Erythroblast (primary cell): ENCODE results near the gene POLR1E.

ENCODE experiments used
- DNase-seq, 2 experiments: peaks; one replicate each; lab custom pipeline; 2025; lab: John Stamatoyannopoulos, UW
- GATA1 ChIP-seq: IDR thresholded peaks from 2 replicates; pipeline ENCODE4 v1.6.1; 2011; ENCODE audit warnings: low read depth, mild to moderate bottlenecking, control low read depth, low read length, moderate library complexity
- POLR2A ChIP-seq: IDR thresholded peaks from 2 replicates; pipeline ENCODE4 v1.6.1; 2011; ENCODE audit warnings: mild to moderate bottlenecking, low read length

Gene POLR1E

GRCh38 chr9:37522971-37523370 lies 37.2 kb downstream of the POLR1E start:
- peak; percentile 14 to 76 for DNase-seq
- no peak for TF ChIP-seq GATA1
- TF ChIP-seq POLR2A, result no peak

GRCh38 chr9:37523916-37524315 lies 38.2 kb downstream of the POLR1E start:
- no peak for DNase-seq
- TF ChIP-seq GATA1 (no peak), POLR2A (no peak)

DNA sequence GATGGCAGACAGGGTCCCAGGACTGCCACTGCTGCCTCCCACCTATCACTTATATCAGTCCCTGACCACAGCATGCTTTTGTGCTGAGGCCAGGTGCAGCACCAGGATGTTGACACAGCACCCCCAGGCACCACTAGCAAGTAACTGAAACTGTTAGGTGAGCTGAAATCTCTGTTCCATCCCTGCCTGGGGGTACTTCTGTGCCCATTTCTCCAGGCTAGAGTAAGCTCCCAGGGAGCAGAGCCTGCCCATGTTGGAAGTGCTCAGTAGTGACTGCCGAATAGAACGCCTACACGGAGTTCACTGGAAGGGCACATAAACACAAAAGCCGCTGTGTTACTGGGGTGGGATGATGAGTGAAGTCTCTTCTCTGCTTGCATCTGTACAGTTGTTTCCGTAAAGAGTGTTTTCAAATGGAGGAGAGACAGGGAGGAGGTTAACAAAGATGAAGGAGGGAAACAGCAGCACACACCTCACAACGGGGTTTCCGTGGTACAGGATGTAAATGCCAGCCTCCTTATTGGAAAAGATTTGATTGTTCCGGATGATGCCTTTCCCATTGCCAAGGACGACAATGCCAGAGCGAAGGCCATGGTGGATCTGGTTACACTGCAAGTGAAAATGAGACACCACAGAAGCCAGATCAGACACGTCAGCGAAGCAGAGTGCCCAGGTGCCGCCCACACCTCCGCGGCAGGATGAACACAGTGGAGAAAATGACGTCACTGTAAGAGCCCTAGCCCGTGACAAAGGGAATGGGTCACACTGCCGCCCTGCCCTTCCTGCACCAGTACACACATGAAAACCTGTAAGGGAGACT lies 43.1 kb downstream of the POLR1E start:
- no peak for TF ChIP-seq POLR2A
- TF ChIP-seq GATA1, result no peak
- DNase-seq, result no peak

GRCh38 chr9:37531699-37532098 lies 46.0 kb downstream of the POLR1E start:
- DNase-seq, result no peak
- TF ChIP-seq POLR2A (no peak), GATA1 (no peak)

DNA sequence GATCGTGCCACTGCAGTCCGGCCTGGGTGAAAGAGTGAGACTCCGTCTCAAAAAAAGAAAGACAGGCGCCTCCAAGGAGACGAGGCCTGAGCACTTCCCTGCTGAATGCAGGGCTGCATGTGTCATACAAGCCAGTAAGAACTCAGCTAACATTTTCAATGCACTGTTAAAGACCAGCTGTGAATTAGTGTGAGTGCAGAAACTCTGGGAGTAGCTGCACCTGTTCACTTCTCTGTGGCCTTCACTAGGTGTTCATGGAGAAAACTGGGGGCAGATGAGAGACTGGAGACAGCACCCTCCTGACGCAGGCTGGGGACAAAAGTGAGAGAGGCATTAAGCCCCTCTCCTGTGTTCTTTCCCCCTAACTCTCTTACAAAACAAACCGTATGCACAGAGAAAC lies 48.7 kb downstream of the POLR1E start:
- TF ChIP-seq GATA1 (no peak), POLR2A (no peak)
- DNase-seq, result no peak

DNA sequence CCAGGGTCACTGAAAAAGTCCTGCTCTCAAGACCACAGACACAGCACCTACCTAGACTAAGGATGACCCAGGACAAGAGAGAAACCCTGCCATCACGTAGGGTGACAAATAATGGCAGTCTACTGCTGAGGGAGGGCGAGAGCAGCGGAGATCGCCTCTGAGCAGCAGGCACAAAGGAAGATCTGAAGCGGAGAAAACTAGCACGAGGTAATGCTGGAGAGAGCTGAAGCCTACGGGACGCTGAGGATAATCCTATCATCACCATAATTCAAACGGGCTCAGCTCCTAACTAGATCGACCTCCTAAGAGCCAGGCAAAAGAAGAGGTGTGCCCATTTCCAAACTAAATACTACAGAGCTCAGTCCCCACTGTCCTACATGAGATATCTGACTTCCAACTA lies 49.2 kb downstream of the POLR1E start:
- TF ChIP-seq POLR2A, result no peak
- no peak for TF ChIP-seq GATA1
- no peak for DNase-seq

GRCh38 chr9:37538099-37538498 lies 52.4 kb downstream of the POLR1E start:
- no peak for TF ChIP-seq POLR2A
- TF ChIP-seq GATA1, result no peak
- DNase-seq, result no peak

- no peak for TF ChIP-seq GATA1
- no peak for TF ChIP-seq POLR2A
- DNase-seq, result no peak
Measured at GRCh38 chr9:37539634-37540033, 53.9 kb downstream of the POLR1E start.

- TF ChIP-seq GATA1, result no peak
- TF ChIP-seq POLR2A, result no peak
- DNase-seq, result no peak
Measured at GRCh38 chr9:37540634-37541033, 54.9 kb downstream of the POLR1E start.

GRCh38 chr9:37541465-37541864 lies 55.7 kb downstream of the POLR1E start:
- DNase-seq, result no peak

GRCh38 chr9:37542488-37542887 lies 56.7 kb downstream of the POLR1E start:
- TF ChIP-seq GATA1 (no peak), POLR2A (no peak)
- DNase-seq, result no peak

More at GRCh38 chr9:37541465-37541864, 55.7 kb downstream of the POLR1E start:
- TF ChIP-seq POLR2A (no peak), GATA1 (no peak)

- TF ChIP-seq POLR2A (no peak), GATA1 (no peak)
- DNase-seq, result no peak
Measured at GRCh38 chr9:37542895-37543294, 57.1 kb downstream of the POLR1E start.

GRCh38 chr9:37543468-37543867 lies 57.7 kb downstream of the POLR1E start:
- TF ChIP-seq POLR2A, result no peak
- no peak for TF ChIP-seq GATA1

DNA sequence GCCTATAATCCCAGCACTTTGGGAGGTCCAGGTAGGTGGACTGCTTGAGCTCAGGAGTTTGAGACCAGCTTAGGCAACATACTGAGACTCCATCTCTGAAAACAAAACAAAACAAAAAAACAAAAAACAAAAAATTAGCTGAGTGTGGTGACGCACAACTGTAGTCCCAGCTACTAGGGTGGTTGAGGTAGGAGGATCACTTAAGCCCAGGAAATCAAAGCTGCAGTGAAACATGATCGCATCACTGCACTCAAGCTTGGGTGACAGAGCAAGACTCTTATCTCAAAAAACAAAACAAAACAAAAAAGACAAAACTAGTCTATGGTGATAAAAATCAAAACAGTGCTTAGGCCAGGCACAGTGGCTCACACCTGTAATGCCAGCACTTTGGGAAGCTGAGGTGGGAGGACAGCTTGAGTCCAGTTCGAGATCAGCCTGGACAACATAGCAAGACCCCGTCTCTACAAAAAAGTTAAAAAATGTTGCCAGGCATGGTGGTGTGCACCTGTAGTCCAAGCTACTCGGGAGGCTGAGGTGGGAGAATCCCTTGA lies 61.7 kb downstream of the POLR1E start:
- no peak for DNase-seq

More at GRCh38 chr9:37543468-37543867, 57.7 kb downstream of the POLR1E start:
- DNase-seq, result no peak

DNA sequence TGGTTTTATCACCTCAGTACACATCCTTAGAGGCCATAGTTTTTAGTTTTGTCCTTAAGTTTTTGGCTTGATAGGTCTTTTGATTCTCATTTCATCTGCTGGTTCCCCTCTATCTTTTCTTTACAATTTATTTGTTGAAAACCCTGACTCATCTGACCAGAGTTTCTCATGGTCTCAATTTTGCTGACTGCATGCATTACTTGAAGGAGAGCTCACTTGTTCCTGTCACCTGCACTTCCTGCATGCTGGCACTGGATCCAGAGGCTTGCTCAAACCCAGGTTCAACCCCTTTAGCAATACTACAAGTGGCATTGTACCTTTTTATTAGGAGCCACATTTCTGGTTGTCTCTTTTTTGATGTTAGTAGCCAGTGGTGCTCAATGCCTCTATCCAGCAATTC lies 63.8 kb downstream of the POLR1E start:
- no peak for TF ChIP-seq GATA1
- no peak for TF ChIP-seq POLR2A

More for the DNA sequence above, 61.7 kb downstream of the POLR1E start:
- TF ChIP-seq POLR2A (no peak), GATA1 (no peak)

More for the DNA sequence above, 63.8 kb downstream of the POLR1E start:
- no peak for DNase-seq
